WTC11 (cell line): Measurements from ENCODE around the gene GPR12. TPM values are rescaled to one million over a fixed set of nuclear protein-coding genes. Genes with fewer than 3 reads are reported as not detected.
A peak's percentile ranks its signal among the peaks of the same experiment; 100 is the strongest.

Source experiments
- ATAC-seq: fragments of 200-7000 bp; cut with Tn5 transposase; 2 replicates; pipeline ENCODE4 v1.10.0; 2021; ENCODE audit warnings: mild to moderate bottlenecking, moderate library complexity
- Bru-seq: library from RNA; stranded (reverse); fragments of 400-500 nt; gene quantifications from one replicate; lab custom pipeline; 2021; lab: Mats Ljungman, UMichigan
- CTCF ChIA-PET: fragments of 300-600 bp; sonication (Branson Sonifier 250); formaldehyde crosslinking; loops from one replicate; lab custom pipeline; 2021; ENCODE audit warnings: antibody characterized with exemption; lab: Charles Lee
- POLR2A ChIA-PET: fragments of 350-600 bp; sonication (Branson Sonifier 250); formaldehyde crosslinking; loops from one replicate; lab custom pipeline; 2021; ENCODE audit warnings: antibody characterized with exemption; lab: Charles Lee
- DNase-seq: peaks from one replicate; pipeline ENCODE4 v3.0.0; 2021; ENCODE audit warnings: low spot score
- H3K27ac Mint-ChIP-seq: 2 replicates; pipeline ENCODE4 v1.8.0; 2021; ENCODE audit warnings: mixed read lengths
- H3K27me3 Mint-ChIP-seq: 2 replicates; pipeline ENCODE4 v1.8.0; 2021; ENCODE audit warnings: low read depth, mild to moderate bottlenecking, moderate library complexity, mixed read lengths
- H3K36me3 Mint-ChIP-seq: 2 replicates; pipeline ENCODE4 v1.8.0; 2021; ENCODE audit warnings: mixed read lengths
- H3K4me1 Mint-ChIP-seq: 2 replicates; pipeline ENCODE4 v1.8.0; 2022; ENCODE audit warnings: mixed read lengths
- H3K4me3 Mint-ChIP-seq: 2 replicates; pipeline ENCODE4 v1.8.0; 2021; ENCODE audit warnings: mild to moderate bottlenecking, moderate library complexity, mixed read lengths
- H3K9me3 Mint-ChIP-seq: 2 replicates; pipeline ENCODE4 v1.8.0; 2021; ENCODE audit warnings: mixed read lengths
- ATF3 ChIP-seq: sonication (generic); formaldehyde crosslinking; conservative IDR thresholded peaks from 2 replicates; pipeline ENCODE4 v1.8.1; 2022; ENCODE audit warnings: mild to moderate bottlenecking, missing genetic modification reagents
- ETV6 ChIP-seq: sonication (generic); formaldehyde crosslinking; IDR thresholded peaks from 2 replicates; pipeline ENCODE4 v1.8.1; 2022; ENCODE audit warnings: mild to moderate bottlenecking, missing genetic modification reagents
- FOXK1 ChIP-seq: sonication (generic); formaldehyde crosslinking; IDR thresholded peaks from 2 replicates; pipeline ENCODE4 v1.8.0; 2022; ENCODE audit warnings: mild to moderate bottlenecking, moderate library complexity, missing genetic modification reagents
- FOXP1 ChIP-seq: sonication (generic); formaldehyde crosslinking; IDR thresholded peaks from 2 replicates; pipeline ENCODE4 v1.8.0; 2022; ENCODE audit warnings: missing genetic modification reagents, mild to moderate bottlenecking, moderate library complexity, borderline replicate concordance
- GRHL2 ChIP-seq: fragments of 250-450 bp; sonication (Bioruptor Pico); IDR thresholded peaks from 2 replicates; pipeline ENCODE4 v1.8.0; 2022; ENCODE audit warnings: mild to moderate bottlenecking, moderate library complexity; ENCODE audit not compliant: insufficient replicate concordance, severe bottlenecking
- HMGA2 ChIP-seq: fragments of 250-450 bp; sonication (Bioruptor Pico); IDR thresholded peaks from 2 replicates; pipeline ENCODE4 v1.4.0; 2021; ENCODE audit warnings: mild to moderate bottlenecking, moderate library complexity
- JAZF1 ChIP-seq: fragments of 250-450 bp; sonication (Bioruptor Pico); IDR thresholded peaks from 2 replicates; pipeline ENCODE4 v1.9.0; 2021; ENCODE audit warnings: moderate library complexity, mild to moderate bottlenecking, inconsistent platforms
- MAX ChIP-seq: sonication (generic); formaldehyde crosslinking; IDR thresholded peaks from 2 replicates; pipeline ENCODE4 v1.8.0; 2022; ENCODE audit warnings: mild to moderate bottlenecking, missing genetic modification reagents
- MLX ChIP-seq: sonication (generic); formaldehyde crosslinking; IDR thresholded peaks from 2 replicates; pipeline ENCODE4 v1.8.1; 2023; ENCODE audit warnings: mild to moderate bottlenecking, missing genetic modification reagents, moderate library complexity
- MYBL2 ChIP-seq: sonication (generic); formaldehyde crosslinking; IDR thresholded peaks from 2 replicates; pipeline ENCODE4 v1.8.1; 2023; ENCODE audit warnings: mild to moderate bottlenecking, moderate library complexity, missing genetic modification reagents
- NFE2L1 ChIP-seq: sonication (generic); formaldehyde crosslinking; IDR thresholded peaks from 2 replicates; pipeline ENCODE4 v1.8.1; 2023; ENCODE audit warnings: missing genetic modification reagents
- NFYB ChIP-seq: sonication (generic); formaldehyde crosslinking; conservative IDR thresholded peaks from 2 replicates; pipeline ENCODE4 v1.8.0; 2022; ENCODE audit warnings: low read depth, missing genetic modification reagents
- RELA ChIP-seq: sonication (generic); formaldehyde crosslinking; IDR thresholded peaks from 2 replicates; pipeline ENCODE4 v1.8.1; 2022; ENCODE audit warnings: missing genetic modification reagents, mild to moderate bottlenecking, borderline replicate concordance
- SMAD3 ChIP-seq: sonication (generic); formaldehyde crosslinking; IDR thresholded peaks from 2 replicates; pipeline ENCODE4 v1.8.0; 2022; ENCODE audit warnings: missing genetic modification reagents, mild to moderate bottlenecking, borderline replicate concordance
- ZNF263 ChIP-seq: sonication (generic); formaldehyde crosslinking; IDR thresholded peaks from 2 replicates; pipeline ENCODE4 v1.8.1; 2022; ENCODE audit warnings: low read depth, mild to moderate bottlenecking, moderate library complexity, missing genetic modification reagents
- ZNF396 ChIP-seq: fragments of 250-450 bp; sonication (Bioruptor Pico); IDR thresholded peaks from 2 replicates; pipeline ENCODE4 v1.8.0; 2021; ENCODE audit warnings: mild to moderate bottlenecking, moderate library complexity, borderline replicate concordance
- long read RNA-seq, 3 experiments: library from RNA in 1 of 3; library from capped mRNA in 1 of 3; library from polyadenylated mRNA in 1 of 3; unstranded in 2 of 3; stranded (forward) in 1 of 3; transcript quantifications; one replicate each; pipeline ENCODE4 v2.0.0, GENCODE V29; 2021
- total RNA-seq: library from RNA; stranded (reverse); gene quantifications from 3 replicates; pipeline ENCODE4 v1.2.3, GENCODE V29; 2021
- TF ChIP-seq, protein P1 (sequence below): sonication (generic); formaldehyde crosslinking; conservative IDR thresholded peaks from 2 replicates; pipeline ENCODE4 v1.8.1; 2023; ENCODE audit warnings: mild to moderate bottlenecking, low read depth, missing genetic modification reagents, moderate library complexity
- TF ChIP-seq, protein P2 (sequence below): sonication (generic); formaldehyde crosslinking; IDR thresholded peaks from 2 replicates; pipeline ENCODE4 v1.8.1; 2023; ENCODE audit warnings: mild to moderate bottlenecking, moderate library complexity, missing genetic modification reagents

The GPR12 gene
- total RNA-seq (0.07 to 0.09 TPM in 2 of 3 replicates, not detected in the other), Bru-seq, nascent RNA (not detected)
- long read RNA-seq, experiment 1: 0 reads
- long read RNA-seq, experiment 2: 0 reads
- long read RNA-seq, experiment 3: 0 reads

GRCh38 chr13:26759907-26760831, at the start of gene GPR12:
Gene GPR12 (minus strand): TSS chr13:26760786. CDS start chr13:26759827, 959 bp downstream.
- CTCF ChIA-PET: interaction anchor here (1.2 to 1.5 kb wide), 2 partner anchors 62 to 113 kb away, joined by 4 to 10 read pairs; no protein-coding TSS in a partner anchor
- Mint-ChIP-seq H3K36me3 (no peaks in the 10 kb centered on the region), H3K27me3 (peaks cover 61% of the 10 kb centered on the region), H3K4me3 (peak within 1 kb of the TSS; percentile 81), H3K4me1 (peaks cover 9% of the 10 kb centered on the region; the same call in 1 of the 2 replicates), H3K9me3 (no peaks in the 10 kb centered on the region), H3K27ac (no peak within 1 kb of the TSS)
- TF ChIP-seq MAX (CRISPR knock-in tag) (0 out of 2 replicates have a peak, but pooled peaks have one; percentile 5), ATF3 (CRISPR knock-in tag) (no peak)
- DNase-seq (peak; percentile 16), ATAC-seq (peak; percentile 65)
- POLR2A ChIA-PET: no interaction called here

DNA sequence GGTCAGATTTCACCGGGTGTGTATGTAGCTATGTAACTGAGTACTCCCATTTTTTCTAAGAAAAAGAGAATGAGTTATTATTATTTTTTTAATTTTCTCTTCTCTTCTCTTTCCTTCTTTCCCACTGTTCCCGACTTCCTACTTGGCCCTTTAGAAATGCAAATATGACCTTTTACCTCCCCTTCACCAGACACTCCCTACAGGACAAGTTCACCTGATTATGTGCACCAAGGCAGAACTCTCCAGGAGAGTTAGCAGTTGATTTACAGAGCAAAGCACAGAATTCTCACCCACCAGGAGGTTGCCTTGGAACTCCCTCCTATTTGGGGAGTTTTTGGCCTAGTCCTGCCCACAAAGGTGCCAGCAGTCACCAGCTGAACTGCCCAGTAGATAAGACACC, 49.5 kb upstream of the GPR12 start:
- CTCF ChIA-PET: interaction anchor here (2.0 kb wide), 1 partner anchor 63 kb away, joined by 6 read pairs; no protein-coding TSS in a partner anchor
- no peak for TF ChIP-seq RELA (CRISPR knock-in tag)
- TF ChIP-seq HMGA2 (CRISPR knock-in tag): no peak
- TF ChIP-seq NFYB (CRISPR knock-in tag): no peak
- no peak for TF ChIP-seq SMAD3
- TF ChIP-seq JAZF1 (CRISPR knock-in tag): no peak
- no peak for TF ChIP-seq MYBL2
- TF ChIP-seq, protein P1, sequence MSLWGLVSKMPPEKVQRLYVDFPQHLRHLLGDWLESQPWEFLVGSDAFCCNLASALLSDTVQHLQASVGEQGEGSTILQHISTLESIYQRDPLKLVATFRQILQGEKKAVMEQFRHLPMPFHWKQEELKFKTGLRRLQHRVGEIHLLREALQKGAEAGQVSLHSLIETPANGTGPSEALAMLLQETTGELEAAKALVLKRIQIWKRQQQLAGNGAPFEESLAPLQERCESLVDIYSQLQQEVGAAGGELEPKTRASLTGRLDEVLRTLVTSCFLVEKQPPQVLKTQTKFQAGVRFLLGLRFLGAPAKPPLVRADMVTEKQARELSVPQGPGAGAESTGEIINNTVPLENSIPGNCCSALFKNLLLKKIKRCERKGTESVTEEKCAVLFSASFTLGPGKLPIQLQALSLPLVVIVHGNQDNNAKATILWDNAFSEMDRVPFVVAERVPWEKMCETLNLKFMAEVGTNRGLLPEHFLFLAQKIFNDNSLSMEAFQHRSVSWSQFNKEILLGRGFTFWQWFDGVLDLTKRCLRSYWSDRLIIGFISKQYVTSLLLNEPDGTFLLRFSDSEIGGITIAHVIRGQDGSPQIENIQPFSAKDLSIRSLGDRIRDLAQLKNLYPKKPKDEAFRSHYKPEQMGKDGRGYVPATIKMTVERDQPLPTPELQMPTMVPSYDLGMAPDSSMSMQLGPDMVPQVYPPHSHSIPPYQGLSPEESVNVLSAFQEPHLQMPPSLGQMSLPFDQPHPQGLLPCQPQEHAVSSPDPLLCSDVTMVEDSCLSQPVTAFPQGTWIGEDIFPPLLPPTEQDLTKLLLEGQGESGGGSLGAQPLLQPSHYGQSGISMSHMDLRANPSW (CRISPR knock-in tag): no peak
- TF ChIP-seq FOXK1 (CRISPR knock-in tag): no peak
- no peak for TF ChIP-seq ETV6 (CRISPR knock-in tag)
- TF ChIP-seq NFE2L1 (CRISPR knock-in tag): no peak
- no peak for TF ChIP-seq GRHL2 (CRISPR knock-in tag)
- TF ChIP-seq MLX (CRISPR knock-in tag): no peak

GRCh38 chr13:26806891-26807290, 46.3 kb upstream of the GPR12 start:
- Mint-ChIP-seq H3K36me3 (peaks cover 16% of the 10 kb centered on the region), H3K27me3 (peaks cover 3% of the 10 kb centered on the region; the same call in 1 of the 2 replicates), H3K4me3 (no peak overlapping the region), H3K27ac (no peak overlapping the region), H3K4me1 (peaks cover 26% of the 10 kb centered on the region), H3K9me3 (peaks cover 22% of the 10 kb centered on the region)
- POLR2A ChIA-PET: no interaction called here
- CTCF ChIA-PET: no interaction called here
- ATAC-seq: no peak
- no peak for DNase-seq
- TF ChIP-seq ZNF263 (CRISPR knock-in tag) (no peak), ZNF396 (CRISPR knock-in tag) (no peak), RELA (CRISPR knock-in tag) (no peak), FOXP1 (CRISPR knock-in tag) (no peak)
- TF ChIP-seq, protein P2, sequence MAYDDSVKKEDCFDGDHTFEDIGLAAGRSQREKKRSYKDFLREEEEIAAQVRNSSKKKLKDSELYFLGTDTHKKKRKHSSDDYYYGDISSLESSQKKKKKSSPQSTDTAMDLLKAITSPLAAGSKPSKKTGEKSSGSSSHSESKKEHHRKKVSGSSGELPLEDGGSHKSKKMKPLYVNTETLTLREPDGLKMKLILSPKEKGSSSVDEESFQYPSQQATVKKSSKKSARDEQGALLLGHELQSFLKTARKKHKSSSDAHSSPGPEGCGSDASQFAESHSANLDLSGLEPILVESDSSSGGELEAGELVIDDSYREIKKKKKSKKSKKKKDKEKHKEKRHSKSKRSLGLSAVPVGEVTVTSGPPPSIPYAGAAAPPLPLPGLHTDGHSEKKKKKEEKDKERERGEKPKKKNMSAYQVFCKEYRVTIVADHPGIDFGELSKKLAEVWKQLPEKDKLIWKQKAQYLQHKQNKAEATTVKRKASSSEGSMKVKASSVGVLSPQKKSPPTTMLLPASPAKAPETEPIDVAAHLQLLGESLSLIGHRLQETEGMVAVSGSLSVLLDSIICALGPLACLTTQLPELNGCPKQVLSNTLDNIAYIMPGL (CRISPR knock-in tag): no peak

More for the DNA sequence above, 49.5 kb upstream of the GPR12 start:
- H3K9me3 Mint-ChIP-seq: peaks cover 12% of the 10 kb centered on the region
- H3K27ac Mint-ChIP-seq: no peak overlapping the region
- peaks cover 26% of the 10 kb centered on the region for H3K4me1 Mint-ChIP-seq
- POLR2A ChIA-PET: no interaction called here
- DNase-seq: no peak
- peak; percentile 24; the same call in 1 of the 2 replicates for ATAC-seq
- H3K4me3 Mint-ChIP-seq: no peak overlapping the region
- H3K27me3 Mint-ChIP-seq: no peaks in the 10 kb centered on the region
- peaks cover 11% of the 10 kb centered on the region for H3K36me3 Mint-ChIP-seq
